Raji (cell line): ENCODE data around the gene KIAA0753.

Experiments used
- POLR2A ChIP-seq: IDR thresholded peaks from 2 replicates; pipeline ENCODE4 v1.6.1; 2011; ENCODE audit warnings: low read depth, low read length, control low read depth; ENCODE audit not compliant: insufficient read depth

The KIAA0753 gene

GRCh38 chr17:6542577-6542976 is 97.9 kb downstream of the KIAA0753 start:
- no peak for TF ChIP-seq POLR2A

DNA sequence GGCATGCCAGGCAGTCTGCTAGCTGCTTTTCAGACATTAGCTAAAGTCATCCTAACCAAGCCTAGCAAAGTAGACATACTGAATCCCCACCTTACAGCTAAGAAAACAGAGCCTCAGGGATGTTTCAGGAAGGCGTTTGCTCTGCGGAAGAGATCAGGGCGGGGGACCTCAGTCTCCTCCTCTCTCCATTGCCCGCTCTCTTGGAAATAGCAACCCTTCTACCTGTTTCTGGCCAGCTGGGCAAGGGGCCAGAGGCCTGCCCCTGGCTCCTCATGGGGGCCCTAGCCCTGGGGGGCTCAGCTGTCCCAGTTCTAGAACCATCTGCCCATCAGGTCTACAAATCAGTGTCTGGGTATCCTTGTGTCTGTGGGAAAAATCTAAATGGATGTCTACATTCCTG is 98.6 kb downstream of the KIAA0753 start:
- no peak for TF ChIP-seq POLR2A

GRCh38 chr17:6539871-6540270 is 100.6 kb downstream of the KIAA0753 start:
- no peak for TF ChIP-seq POLR2A

DNA sequence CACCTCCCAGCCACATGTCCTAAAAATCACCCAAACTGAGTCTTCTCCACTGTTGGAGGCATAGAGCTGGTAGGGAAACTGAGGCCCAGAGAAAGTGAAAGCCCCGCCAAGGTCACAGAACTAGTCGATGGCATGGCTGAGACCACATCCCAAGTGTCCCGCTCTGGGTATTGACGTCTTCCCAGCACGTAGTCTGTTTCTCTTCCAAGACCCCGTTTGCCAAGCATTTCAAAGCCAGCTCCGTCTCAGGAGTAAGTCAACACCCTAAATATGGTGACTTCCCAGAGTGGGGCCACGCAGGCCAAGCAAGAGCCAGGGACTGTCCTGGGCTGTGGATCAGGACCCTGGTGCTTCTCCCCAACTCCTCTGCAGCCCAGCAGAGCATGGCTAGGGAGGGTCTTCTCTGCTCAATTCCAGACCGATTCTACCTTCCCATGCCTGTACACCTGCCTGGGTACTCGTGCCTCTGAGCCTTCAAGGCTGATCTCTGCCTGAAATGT is 103.9 kb downstream of the KIAA0753 start:
- TF ChIP-seq POLR2A: no peak

DNA sequence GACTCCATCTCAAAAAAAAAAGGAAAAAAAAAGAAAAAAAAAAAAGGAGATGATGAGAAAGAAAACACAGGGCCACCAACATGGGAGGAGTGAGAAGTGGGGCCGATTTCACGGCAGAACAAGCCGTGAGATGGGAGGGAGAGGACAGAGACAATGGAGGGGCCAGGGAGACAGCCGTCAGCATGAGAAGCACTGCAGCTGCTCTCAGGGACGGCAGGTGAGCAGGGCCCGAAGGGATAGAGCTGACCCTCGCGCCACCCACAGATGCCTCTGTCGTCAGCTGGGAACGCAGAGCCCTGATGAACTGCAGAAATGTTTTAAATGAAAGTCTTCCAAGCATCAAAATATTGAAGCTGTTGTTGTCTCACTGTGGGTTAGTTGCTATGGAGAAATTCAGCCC is 104.5 kb downstream of the KIAA0753 start:
- TF ChIP-seq POLR2A: no peak

DNA sequence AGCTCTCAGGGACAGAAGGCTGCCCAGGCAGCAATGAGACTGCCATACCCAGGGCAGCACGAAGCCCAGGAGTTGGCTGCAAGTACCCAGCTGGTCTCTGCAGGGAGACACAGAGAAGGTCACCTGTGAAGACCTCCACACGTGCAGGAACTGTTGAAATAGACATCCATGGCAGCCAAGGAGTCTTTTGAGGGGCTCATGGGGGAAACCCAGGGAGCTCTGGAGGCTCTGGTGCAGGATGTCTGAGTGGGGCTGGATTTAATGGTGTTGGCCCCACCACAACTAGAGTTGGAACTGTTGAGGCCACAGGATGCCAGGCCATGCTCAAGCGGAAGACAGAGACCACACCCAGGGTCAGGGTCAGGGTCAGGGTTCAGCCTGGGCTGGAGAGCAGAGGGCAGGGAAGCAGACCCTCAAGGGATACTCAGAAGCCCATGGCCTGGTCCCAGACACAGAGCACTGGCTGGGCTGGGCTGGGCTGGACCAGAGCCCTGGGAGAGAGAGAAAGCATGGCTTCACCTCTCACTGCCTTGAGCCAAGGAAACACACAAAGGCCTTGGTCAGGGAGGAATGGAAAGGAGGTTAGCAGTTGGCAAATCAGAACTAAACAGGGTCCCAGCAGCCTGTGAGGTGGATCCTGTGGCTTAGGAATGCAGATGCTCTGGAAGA is 105.5 kb downstream of the KIAA0753 start:
- no peak for TF ChIP-seq POLR2A

DNA sequence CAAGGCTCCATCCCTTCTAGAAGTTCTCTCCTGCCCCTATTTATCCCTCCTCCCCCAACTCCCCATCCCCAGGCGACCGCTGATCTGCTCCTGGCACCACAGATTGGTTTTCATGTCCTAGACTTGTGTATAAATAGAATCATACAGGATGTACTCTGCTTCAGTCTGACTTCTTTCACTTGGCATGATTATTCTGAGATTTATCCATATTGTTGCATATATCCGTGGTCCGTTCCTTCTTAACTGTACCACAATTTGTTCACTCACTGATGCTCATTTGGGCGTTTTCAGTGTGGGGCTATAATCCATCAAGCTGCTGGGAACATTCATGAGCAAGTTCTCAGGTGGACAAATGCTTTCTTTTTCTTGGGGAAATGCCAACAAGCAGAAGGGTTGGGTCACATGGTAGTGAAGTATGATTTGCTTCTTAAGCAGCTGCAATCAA is 108.0 kb downstream of the KIAA0753 start:
- no peak for TF ChIP-seq POLR2A

GRCh38 chr17:6531575-6531974 is 108.9 kb downstream of the KIAA0753 start:
- TF ChIP-seq POLR2A: no peak

DNA sequence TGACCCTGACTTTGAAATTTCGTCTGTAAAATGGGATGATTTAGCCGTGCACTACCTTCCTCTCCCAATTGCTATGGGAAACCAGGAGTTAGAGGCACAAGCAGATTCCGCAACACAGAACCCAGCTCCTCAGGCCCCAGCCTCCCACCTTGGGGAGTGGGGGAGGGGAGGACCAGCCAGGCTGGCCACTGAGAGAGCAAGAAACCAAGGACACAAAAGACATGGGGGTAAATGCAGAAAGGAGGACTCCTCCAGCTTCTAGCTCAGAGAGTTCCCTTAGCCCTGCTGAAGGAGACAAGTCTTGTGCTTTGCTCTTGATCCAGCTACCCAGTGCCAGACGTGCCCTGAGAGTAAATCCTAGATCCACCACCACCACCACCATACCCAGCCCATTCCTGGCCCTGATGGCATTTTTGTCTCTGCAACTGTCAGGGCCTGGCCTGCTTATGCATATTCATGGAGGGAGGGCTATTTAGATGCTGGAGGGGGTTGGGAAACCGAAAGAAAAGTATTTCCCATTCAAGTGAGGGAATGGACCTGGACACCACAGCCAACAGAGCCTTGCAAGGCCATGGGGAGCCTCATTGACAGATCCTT is 110.1 kb downstream of the KIAA0753 start:
- no peak for TF ChIP-seq POLR2A

DNA sequence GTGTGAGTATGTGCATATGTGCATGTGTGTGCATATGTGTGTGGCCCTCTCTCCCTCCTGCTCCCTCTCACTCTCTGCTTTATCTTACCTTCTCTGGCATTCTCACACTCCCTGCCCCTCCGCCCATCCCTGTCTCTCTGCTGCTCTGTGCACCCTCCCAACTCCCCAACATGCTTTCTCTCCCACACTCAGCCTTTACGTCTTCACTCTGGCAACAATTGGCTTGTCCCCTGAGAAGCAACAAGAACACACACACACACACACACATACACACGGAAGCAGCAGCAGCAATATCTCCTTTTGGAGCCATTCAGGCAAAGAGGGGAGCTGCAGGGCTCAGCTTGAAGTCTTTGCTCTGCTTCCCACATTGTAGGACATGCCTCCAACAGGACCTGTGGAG is 112.0 kb downstream of the KIAA0753 start:
- TF ChIP-seq POLR2A: no peak
